ENCODE measurements around the gene SAMD7. TPM values are rescaled to one million over a fixed set of nuclear protein-coding genes. Genes with fewer than 3 reads are reported as not detected.

Gene SAMD7
- not detected in 3 replicates for polyA plus RNA-seq
- not detected for polyA plus RNA-seq (2011; ENCODE audit: low read depth)
- polyA plus RNA-seq (2011; cell fraction: cytosol; rRNA removed) = not detected in 2 replicates
- not detected in 2 replicates for polyA plus RNA-seq (2011; cell fraction: nucleus; rRNA removed)
- polyA plus RNA-seq (2012; ENCODE audit: low replicate concordance) = not detected in 2 replicates
- polyA minus RNA-seq = not detected in 3 replicates
- polyA minus RNA-seq (2011; cell fraction: cytosol; rRNA and poly(A)+ RNA removed) = not detected
- not detected in 2 replicates for polyA minus RNA-seq (2011; cell fraction: nucleus; rRNA and poly(A)+ RNA removed)

DNA sequence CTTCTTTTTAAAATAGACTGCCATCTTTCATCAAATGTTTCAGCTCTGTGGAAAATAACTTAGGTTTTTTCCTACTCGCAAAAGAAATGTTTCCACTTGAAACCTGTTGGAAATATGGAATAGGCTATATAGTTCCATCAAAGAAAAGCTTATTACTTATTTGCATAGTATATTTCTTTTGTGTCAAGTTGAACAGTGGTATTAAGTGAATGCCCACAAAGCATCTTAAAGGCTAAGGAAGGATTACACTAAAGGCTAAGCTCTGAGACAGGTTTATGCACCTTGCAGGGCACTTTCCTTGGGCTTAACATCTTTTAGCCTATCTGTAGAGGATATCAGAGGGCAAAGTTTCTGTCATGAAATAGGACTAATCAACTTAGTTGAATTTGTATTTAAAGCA lies at the start of gene SAMD7:
Gene SAMD7, plus strand, starts transcription at position 301 of the 400 bp plus-strand sequence. CDS start 7,927 bp downstream, outside the sequence.
- Histone ChIP-seq H3K9me1 (ENCODE audit: control insufficient read depth, extremely low read depth, insufficient read depth, low read length) (no peaks in the 10 kb centered on the region), H3K4me2 (ENCODE audit: control insufficient read depth, extremely low read depth, insufficient read depth, low read depth, low read length) (no peak within 1 kb of the TSS), H2AFZ (ENCODE audit: control insufficient read depth, low read length) (no peak within 1 kb of the TSS), H3K27me3 (ENCODE audit: control insufficient read depth, extremely low read depth, insufficient read depth, low read length) (no peaks in the 10 kb centered on the region), H3K36me3 (ENCODE audit: control insufficient read depth in 2 of 2, extremely low read depth in 1 of 2, insufficient read depth in 2 of 2, low read length in 2 of 2) (no peaks in the 10 kb centered on the region), H3K27ac (ENCODE audit: control insufficient read depth, insufficient read depth, low read length) (no peak within 1 kb of the TSS), H3K9me3 (ENCODE audit: control insufficient read depth, low read depth, low read length) (no peaks in the 10 kb centered on the region), H3K79me2 (ENCODE audit: control insufficient read depth, insufficient read depth, low read length) (no peaks in the 10 kb centered on the region), H3K4me1 (ENCODE audit: control insufficient read depth, extremely low read depth, insufficient read depth, low read length) (no peaks in the 10 kb centered on the region), H3K4me3 (ENCODE audit: control insufficient read depth in 2 of 3, extremely low read depth in 1 of 3, insufficient read depth in 2 of 3, low read depth in 1 of 3, low read length in 3 of 3) (no peak within 1 kb of the TSS), H3K9ac (ENCODE audit: control insufficient read depth, extremely low read depth, insufficient read depth, low read length) (no peak within 1 kb of the TSS), H4K20me1 (ENCODE audit: control insufficient read depth, extremely low read depth, insufficient read depth, low read length) (no peaks in the 10 kb centered on the region)
- dilution Hi-C loops (cut with MboI; ENCODE audit: extremely low pct_ligation_motif_present, low sequenced_read_pairs) = no loop called here
- no peak for TF ChIP-seq EZH2 (IDR thresholded peaks at IDR 0.05; ENCODE audit: low read length)
- TF ChIP-seq, protein P1, sequence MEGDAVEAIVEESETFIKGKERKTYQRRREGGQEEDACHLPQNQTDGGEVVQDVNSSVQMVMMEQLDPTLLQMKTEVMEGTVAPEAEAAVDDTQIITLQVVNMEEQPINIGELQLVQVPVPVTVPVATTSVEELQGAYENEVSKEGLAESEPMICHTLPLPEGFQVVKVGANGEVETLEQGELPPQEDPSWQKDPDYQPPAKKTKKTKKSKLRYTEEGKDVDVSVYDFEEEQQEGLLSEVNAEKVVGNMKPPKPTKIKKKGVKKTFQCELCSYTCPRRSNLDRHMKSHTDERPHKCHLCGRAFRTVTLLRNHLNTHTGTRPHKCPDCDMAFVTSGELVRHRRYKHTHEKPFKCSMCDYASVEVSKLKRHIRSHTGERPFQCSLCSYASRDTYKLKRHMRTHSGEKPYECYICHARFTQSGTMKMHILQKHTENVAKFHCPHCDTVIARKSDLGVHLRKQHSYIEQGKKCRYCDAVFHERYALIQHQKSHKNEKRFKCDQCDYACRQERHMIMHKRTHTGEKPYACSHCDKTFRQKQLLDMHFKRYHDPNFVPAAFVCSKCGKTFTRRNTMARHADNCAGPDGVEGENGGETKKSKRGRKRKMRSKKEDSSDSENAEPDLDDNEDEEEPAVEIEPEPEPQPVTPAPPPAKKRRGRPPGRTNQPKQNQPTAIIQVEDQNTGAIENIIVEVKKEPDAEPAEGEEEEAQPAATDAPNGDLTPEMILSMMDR (optimal IDR thresholded peaks at IDR 0.05 in 1 of 3, IDR thresholded peaks at IDR 0.05 in 1 of 3, conservative IDR thresholded peaks at IDR 0.05 in 1 of 3; ENCODE audit: extremely low read depth in 1 of 3, insufficient read depth in 2 of 3, low read length in 3 of 3) = no peak
- DNase-seq (ENCODE audit: low read depth, low spot score) (no peak), FAIRE-seq (no peak)

GRCh38 chr3:169861871-169862270 lies 49.5 kb upstream of the SAMD7 start:
- Histone ChIP-seq H3K27ac (ENCODE audit: control insufficient read depth, insufficient read depth, low read length) (no peak overlapping the region), H3K4me2 (ENCODE audit: control insufficient read depth, extremely low read depth, insufficient read depth, low read depth, low read length) (no peak overlapping the region), H3K9ac (ENCODE audit: control insufficient read depth, extremely low read depth, insufficient read depth, low read length) (no peak overlapping the region), H3K79me2 (ENCODE audit: control insufficient read depth, insufficient read depth, low read length) (no peaks in the 10 kb centered on the region), H3K4me3 (ENCODE audit: control insufficient read depth in 2 of 3, extremely low read depth in 1 of 3, insufficient read depth in 2 of 3, low read depth in 1 of 3, low read length in 3 of 3) (no peak overlapping the region), H3K36me3 (ENCODE audit: control insufficient read depth in 2 of 2, extremely low read depth in 1 of 2, insufficient read depth in 2 of 2, low read length in 2 of 2) (no peaks in the 10 kb centered on the region), H4K20me1 (ENCODE audit: control insufficient read depth, extremely low read depth, insufficient read depth, low read length) (no peaks in the 10 kb centered on the region), H3K9me1 (ENCODE audit: control insufficient read depth, extremely low read depth, insufficient read depth, low read length) (no peaks in the 10 kb centered on the region), H3K27me3 (ENCODE audit: control insufficient read depth, extremely low read depth, insufficient read depth, low read length) (peaks cover 3% of the 10 kb centered on the region), H3K4me1 (ENCODE audit: control insufficient read depth, extremely low read depth, insufficient read depth, low read length) (no peaks in the 10 kb centered on the region), H2AFZ (ENCODE audit: control insufficient read depth, low read length) (no peak overlapping the region), H3K9me3 (ENCODE audit: control insufficient read depth, low read depth, low read length) (no peaks in the 10 kb centered on the region)
- dilution Hi-C loops (cut with MboI; ENCODE audit: extremely low pct_ligation_motif_present, low sequenced_read_pairs) = no loop called here
- no peak for TF ChIP-seq EZH2 (IDR thresholded peaks at IDR 0.05; ENCODE audit: low read length)
- TF ChIP-seq, protein P1 (optimal IDR thresholded peaks at IDR 0.05 in 1 of 3, IDR thresholded peaks at IDR 0.05 in 1 of 3, conservative IDR thresholded peaks at IDR 0.05 in 1 of 3; ENCODE audit: extremely low read depth in 1 of 3, insufficient read depth in 2 of 3, low read length in 3 of 3) = no peak
- FAIRE-seq (no peak), DNase-seq (ENCODE audit: low read depth, low spot score) (no peak)
